Lower leg skin (tissue), 4 donors: ENCODE data around the gene ZDHHC5. TPM values are rescaled to one million over a fixed set of nuclear protein-coding genes. Genes with fewer than 3 reads are reported as not detected.

ENCODE experiments used
- DNase-seq, 2 donors: peaks; one replicate each; pipeline ENCODE4 v3.0.0-alpha.2; 2019; ENCODE audit warnings: low spot score in 2 of 2
- H3K4me3 ChIP-seq: fragments of 200-600 bp; sonication (generic); 2 replicates; pipeline ENCODE4 v1.5.1; 2017; ENCODE audit warnings: mild to moderate bottlenecking, low read depth; ENCODE audit not compliant: poor library complexity, severe bottlenecking
- POLR2A ChIP-seq, 2 donors: fragments of 450-650 bp; IDR thresholded peaks; one replicate each; pipeline ENCODE4 v1.6.1; 2016 to 2017; ENCODE audit warnings: antibody characterized with exemption in 2 of 2, mild to moderate bottlenecking in 1 of 2, moderate library complexity in 1 of 2
- WGBS, 2 donors: methylation state at CpG; one replicate each; pipeline ENCODE4 v1.1.5; 2018; 5-methylcytosine and 5-hydroxymethylcytosine counted together
- intact Hi-C: fragments of 100-400 bp; cut with DNase I; formaldehyde crosslinking; loops from one replicate; pipeline ENCODE4 v1.15.0; 2023; ENCODE audit warnings: low total_unique reads
- total RNA-seq, 4 donors: library from RNA; depleted of rRNA; stranded (reverse); fragments of >200 nt; gene quantifications; one replicate each; pipeline ENCODE4 v1.1.0, GENCODE V29; 2016
- TF ChIP-seq, protein P1 (sequence below), 3 donors: fragments of 450-650 bp; IDR thresholded peaks; one replicate each; pipeline ENCODE4 v1.5.1; 2016; ENCODE audit warnings: antibody characterized with exemption in 3 of 3, mild to moderate bottlenecking in 3 of 3, moderate library complexity in 2 of 3

Gene ZDHHC5
- total RNA-seq, 4 donors from 2014 or later, result 72.9 to 99.1 (median 84.5) TPM

- no peak for TF ChIP-seq POLR2A (IDR thresholded peaks at IDR 0.05)
- TF ChIP-seq, protein P1, sequence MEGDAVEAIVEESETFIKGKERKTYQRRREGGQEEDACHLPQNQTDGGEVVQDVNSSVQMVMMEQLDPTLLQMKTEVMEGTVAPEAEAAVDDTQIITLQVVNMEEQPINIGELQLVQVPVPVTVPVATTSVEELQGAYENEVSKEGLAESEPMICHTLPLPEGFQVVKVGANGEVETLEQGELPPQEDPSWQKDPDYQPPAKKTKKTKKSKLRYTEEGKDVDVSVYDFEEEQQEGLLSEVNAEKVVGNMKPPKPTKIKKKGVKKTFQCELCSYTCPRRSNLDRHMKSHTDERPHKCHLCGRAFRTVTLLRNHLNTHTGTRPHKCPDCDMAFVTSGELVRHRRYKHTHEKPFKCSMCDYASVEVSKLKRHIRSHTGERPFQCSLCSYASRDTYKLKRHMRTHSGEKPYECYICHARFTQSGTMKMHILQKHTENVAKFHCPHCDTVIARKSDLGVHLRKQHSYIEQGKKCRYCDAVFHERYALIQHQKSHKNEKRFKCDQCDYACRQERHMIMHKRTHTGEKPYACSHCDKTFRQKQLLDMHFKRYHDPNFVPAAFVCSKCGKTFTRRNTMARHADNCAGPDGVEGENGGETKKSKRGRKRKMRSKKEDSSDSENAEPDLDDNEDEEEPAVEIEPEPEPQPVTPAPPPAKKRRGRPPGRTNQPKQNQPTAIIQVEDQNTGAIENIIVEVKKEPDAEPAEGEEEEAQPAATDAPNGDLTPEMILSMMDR (IDR thresholded peaks at IDR 0.05), result no peak
- intact Hi-C loops, result loop anchor here (10.0 kb wide), 1 partner anchor 329 kb away; the partner anchor contains the start of genes P2RX3 and SSRP1
- DNase-seq, result no peak
- 80 to 88% methylated on average over 9 of the region's 9 CpGs for WGBS, 2 donors
- H3K4me3 ChIP-seq, result no peak overlapping the region
These were observed 3.9 kb upstream of the ZDHHC5 start for GRCh38 chr11:57663975-57664374.

DNA sequence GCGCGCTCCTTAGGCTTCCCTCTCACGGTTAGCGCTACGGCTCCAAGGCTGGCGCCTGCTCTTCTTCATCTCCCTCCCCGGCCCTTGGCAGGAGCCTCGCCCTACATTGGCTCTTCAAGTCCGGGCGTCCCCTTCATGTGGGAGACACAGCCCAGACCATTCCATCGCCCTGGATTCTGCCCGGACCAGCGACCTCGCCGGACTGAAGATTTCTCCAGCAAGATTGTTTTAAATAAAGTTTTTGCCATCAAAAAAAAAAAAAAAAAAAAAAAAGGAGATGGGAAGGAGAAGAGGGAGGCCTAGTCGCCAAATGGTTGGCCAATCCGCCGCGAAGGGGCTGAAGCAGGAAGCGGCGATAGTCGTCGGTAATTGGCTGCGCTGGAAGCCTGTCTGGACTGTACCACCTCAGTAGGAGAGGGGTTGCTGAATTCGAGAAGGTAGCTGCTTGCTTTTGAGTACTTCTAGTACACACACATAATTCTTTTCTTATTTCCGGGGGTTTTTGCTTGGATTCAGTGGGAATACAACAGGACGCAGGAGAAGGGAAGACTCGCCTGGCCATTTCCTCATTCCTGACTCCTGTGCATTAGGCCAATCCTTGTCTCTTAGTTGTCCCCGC is 688 bp upstream of the ZDHHC5 start:
- DNase-seq, result peak; percentile 97 to 99
- intact Hi-C loops, result loop anchor here (10.0 kb wide), 1 partner anchor 332 kb away; the partner anchor contains the start of genes P2RX3 and SSRP1
- WGBS, 2 donors, result 0 to 2% methylated on average over 29 of the region's 29 CpGs
- TF ChIP-seq, protein P1 (IDR thresholded peaks at IDR 0.05), result no peak
- TF ChIP-seq POLR2A (IDR thresholded peaks at IDR 0.05), result no peak
- peak overlapping the region; percentile 39 for H3K4me3 ChIP-seq

DNA sequence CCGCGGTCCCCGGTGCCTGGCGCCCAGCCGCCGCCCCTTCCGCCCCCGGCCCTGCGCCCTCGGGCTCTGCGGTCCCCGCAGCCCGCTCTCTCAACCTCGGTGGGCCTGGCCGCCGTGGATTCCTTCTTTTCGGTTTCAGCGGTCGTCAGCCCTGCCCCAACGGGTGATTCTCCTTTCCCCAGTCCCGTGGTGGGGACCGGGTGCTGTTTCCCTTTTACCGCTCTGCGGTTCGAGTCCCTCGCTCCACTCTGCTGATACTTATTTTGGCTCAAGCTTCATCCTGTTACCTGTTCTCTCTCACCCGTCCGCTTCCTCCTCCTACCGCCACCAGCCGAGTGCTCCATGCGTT is 494 bp downstream of the ZDHHC5 start:
- intact Hi-C loops, result loop anchor here (10.0 kb wide), 1 partner anchor 334 kb away; the partner anchor contains the start of genes P2RX3 and SSRP1
- DNase-seq, result no peak
- WGBS, 2 donors, result 1% methylated on average over 31 of the region's 31 CpGs

DNA sequence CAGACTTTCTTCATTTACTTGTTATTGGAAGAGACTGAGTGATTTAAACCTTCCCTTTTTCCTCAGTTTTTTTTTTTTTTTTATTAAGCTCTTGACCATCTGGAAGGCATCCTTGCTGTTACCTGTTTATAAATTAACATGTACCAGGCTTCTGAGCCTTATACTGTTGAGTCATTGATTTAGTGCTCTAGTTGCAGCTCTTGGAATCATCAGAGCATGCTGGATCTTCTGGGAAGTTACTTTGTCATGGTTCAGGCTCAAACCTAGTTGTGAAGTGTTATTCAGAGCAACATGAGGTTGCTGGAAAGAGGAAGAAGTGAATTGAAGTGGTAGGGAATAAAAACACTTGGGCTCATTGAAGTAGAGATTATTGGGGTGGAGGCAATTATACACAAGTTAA is 6.3 kb downstream of the ZDHHC5 start:
- intact Hi-C loops, result loop anchor here (10.0 kb wide), 1 partner anchor 1281 kb away; no protein-coding TSS in a partner anchor
- no peak overlapping the region for H3K4me3 ChIP-seq
- no peak for DNase-seq
- no peak for TF ChIP-seq POLR2A (IDR thresholded peaks at IDR 0.05)
- TF ChIP-seq, protein P1 (IDR thresholded peaks at IDR 0.05), result no peak

More for the DNA sequence above, 494 bp downstream of the ZDHHC5 start:
- TF ChIP-seq, protein P1 (IDR thresholded peaks at IDR 0.05), result no peak
- no peak for TF ChIP-seq POLR2A (IDR thresholded peaks at IDR 0.05)
- H3K4me3 ChIP-seq, result peak overlapping the region; percentile 86

DNA sequence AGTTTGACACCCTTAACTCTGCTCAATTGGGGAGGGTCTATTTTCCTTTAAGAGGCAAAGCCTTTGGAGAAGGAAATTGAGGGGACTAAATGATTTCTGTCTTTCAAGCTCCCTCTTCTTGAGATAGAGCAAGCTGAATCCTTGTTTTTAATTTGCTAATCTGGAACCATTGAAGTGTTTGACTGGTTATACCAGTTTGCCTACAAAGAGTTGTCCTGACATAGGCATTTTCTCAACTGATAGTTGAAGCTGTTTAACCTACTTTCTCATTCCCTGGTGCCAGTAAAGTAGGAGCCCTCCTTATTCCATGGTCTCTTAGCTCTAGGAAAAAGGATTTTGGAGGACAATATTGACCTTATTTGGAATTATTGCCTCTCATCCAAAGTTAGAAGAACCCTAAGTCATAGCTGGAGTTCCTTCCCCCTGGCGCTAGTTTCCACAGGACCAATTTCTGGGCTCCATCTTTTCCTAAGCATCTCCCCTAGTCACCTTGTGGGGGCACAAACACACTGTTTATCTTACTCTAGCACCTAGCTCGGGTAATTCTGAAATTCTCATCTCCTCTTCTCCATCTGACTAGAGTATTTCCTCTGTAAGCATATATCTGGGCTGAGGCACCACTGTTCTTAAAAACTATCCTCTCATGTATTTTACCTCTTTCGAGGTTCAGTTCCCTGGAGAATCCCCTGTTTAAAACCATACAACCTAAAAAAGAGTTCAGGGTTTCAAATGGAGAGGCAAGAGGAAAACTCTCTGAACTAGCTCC is 7.4 kb downstream of the ZDHHC5 start:
- DNase-seq, result no peak
- WGBS, 2 donors, result 66 to 70% methylated on average over 3 of the region's 3 CpGs
- intact Hi-C loops, result loop anchor here (10.0 kb wide), 1 partner anchor 1279 kb away; no protein-coding TSS in a partner anchor
- TF ChIP-seq POLR2A (IDR thresholded peaks at IDR 0.05), result no peak
- TF ChIP-seq, protein P1 (IDR thresholded peaks at IDR 0.05), result no peak
- H3K4me3 ChIP-seq, result no peak overlapping the region
